Tibial nerve (tissue), 3 donors: ENCODE measurements around the gene SLC44A3.

ENCODE experiments used
- POLR2A ChIP-seq, 2 donors: fragments of 450-650 bp; IDR thresholded peaks; one replicate each; pipeline ENCODE4 v1.6.1; 2017; ENCODE audit warnings: antibody characterized with exemption in 2 of 2, mild to moderate bottlenecking in 2 of 2, moderate library complexity in 2 of 2
- TF ChIP-seq, protein P1 (sequence below), 5 experiments: fragments of 200-600 bp in 3 of 5; fragments of 450-650 bp in 2 of 5; sonication (generic) in 3 of 5; IDR thresholded peaks; one replicate each; pipeline ENCODE4 v1.5.1; 2016 to 2019; ENCODE audit warnings: antibody characterized with exemption in 5 of 5, mild to moderate bottlenecking in 3 of 5, moderate library complexity in 2 of 5

- TF ChIP-seq, protein P1, sequence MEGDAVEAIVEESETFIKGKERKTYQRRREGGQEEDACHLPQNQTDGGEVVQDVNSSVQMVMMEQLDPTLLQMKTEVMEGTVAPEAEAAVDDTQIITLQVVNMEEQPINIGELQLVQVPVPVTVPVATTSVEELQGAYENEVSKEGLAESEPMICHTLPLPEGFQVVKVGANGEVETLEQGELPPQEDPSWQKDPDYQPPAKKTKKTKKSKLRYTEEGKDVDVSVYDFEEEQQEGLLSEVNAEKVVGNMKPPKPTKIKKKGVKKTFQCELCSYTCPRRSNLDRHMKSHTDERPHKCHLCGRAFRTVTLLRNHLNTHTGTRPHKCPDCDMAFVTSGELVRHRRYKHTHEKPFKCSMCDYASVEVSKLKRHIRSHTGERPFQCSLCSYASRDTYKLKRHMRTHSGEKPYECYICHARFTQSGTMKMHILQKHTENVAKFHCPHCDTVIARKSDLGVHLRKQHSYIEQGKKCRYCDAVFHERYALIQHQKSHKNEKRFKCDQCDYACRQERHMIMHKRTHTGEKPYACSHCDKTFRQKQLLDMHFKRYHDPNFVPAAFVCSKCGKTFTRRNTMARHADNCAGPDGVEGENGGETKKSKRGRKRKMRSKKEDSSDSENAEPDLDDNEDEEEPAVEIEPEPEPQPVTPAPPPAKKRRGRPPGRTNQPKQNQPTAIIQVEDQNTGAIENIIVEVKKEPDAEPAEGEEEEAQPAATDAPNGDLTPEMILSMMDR (IDR thresholded peaks at IDR 0.05) = no peak
- TF ChIP-seq POLR2A (IDR thresholded peaks at IDR 0.05) = no peak
Observed at GRCh38 chr1:94836891-94837290, 16.7 kb downstream of the SLC44A3 start.
